Measurements from ENCODE around the gene ST3GAL4. TPM values are rescaled to one million over a fixed set of nuclear protein-coding genes. Genes with fewer than 3 reads are reported as not detected.
"Not testable (repeated sequence)": the region's sequence is repeated elsewhere in the genome, so short reads cannot be mapped to it uniquely, and the experiment has no call there.

The ST3GAL4 gene
- polyA plus RNA-seq, 1 donor, result 15.3 TPM

DNA sequence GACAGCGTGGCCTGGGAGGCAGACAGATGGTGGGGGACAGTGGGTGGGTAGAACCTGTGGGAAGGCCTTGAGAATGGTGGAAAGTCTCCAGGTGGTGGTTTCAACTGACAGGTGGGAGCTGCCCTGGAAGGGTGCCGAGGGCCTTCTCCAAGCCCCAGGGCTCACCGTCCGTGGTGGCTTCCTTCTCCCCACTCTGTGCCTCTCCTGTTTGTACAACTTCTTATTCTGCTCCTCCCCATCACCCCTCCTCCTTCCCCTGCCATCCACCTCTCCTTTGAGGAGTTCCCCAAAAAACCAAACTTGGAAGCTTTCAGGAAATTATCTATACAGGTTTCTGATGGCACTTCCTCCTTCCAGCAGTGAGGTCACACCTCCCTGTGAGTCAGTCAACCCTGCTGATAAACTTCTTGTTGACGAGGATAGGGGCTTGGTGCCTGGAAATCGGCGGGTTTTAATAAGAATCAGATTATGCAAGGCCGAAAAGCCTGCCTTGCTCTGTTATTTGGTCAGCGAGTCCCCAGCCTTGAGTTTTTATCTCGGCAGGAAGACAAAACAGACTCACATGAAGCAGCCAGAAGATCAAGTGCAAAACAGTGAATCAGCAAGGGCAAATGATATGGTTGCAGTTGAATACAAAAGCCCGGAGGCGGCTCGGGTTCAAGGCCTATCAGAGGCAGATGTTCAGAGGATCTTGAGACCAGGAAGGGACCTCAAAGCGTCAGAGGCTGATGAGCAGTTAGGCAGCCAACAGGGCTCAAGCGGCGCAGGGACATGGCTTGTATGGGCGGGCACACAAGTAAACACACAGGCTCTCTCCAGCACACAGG, 9.5 kb upstream of the ST3GAL4 start:
- DNase-seq, result no peak

DNA sequence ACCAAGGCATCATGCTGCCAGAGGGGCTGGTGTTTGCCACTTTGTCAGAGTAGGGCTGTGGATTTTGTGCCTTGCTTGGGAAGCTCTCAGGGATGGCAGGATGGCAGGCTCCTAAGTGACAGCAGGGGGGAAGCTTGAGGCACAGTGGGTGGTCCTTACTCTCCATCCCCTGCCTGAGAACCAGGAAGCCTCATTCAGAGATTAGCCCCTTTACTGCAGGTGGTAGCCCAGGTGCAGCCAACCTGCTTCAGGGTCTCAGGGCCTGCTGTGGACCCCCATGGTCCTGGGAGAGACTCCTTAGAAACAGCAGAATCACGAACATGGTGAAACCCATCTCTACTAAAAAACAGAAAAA, 8.9 kb upstream of the ST3GAL4 start:
- no peak for DNase-seq

DNA sequence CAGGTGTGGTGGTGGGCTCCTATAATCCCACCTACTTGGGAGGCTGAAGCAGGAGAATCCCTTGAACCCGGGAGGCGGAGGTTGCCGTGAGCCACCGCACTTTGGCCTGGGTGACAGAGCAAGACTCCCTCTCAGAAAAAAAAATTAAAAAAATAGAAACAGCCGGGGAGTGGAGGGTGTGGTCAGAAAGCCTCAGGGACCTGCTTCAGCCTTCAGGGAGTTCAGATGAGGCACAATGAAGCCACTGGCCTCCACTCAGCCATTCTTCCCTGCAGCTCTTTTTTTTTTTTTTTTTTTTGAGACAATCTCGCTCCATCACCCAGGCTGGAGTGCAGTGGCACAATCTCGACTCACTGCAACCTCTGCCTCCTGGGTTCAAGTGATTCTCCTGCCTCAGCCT, 8.5 kb upstream of the ST3GAL4 start:
- not testable (repeated sequence) for DNase-seq

DNA sequence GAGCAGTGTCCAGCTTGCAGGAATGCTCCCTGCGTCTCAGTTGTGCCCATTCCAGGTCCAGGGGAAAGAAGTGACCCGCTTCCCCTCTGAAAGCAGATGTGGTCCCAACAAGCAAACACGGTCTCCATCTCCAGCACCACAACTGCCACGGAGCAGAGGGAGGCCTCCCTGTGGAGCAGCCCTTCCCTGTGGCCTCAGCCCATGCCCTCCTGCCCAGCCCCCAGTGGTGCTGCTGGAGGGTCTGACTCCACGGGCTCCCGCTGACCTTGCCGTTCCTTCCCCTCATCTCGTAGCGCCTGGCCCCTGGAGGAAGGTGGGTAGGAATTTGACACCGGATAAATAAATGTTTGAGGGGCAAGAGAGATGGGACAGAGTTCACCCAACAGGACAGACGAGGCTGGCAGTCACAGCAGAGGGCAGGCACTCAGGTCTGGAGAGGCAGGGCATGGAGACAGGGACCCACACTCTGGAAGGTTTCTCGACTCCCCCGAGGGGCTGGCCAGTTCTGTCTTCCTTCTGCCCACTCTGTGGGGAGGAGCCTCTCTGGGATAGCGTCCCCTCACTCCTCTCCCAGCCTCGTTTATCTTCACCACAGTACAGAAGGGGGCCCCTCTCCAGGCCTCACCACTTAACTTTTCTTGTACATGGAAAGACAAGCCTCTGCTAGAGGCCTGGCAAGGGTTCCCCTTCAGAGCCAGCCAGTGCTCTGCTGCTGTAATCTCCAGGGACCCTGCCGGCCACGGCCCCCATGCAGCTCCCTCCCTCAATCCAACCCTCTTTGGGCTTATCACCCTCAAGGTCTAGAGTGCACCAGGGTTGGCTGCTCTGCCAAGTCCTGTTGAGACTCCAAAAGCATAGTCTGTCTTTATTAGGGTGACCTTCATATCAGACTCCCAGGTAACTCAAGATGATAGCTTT, 7.5 kb upstream of the ST3GAL4 start:
- DNase-seq, result no peak

DNA sequence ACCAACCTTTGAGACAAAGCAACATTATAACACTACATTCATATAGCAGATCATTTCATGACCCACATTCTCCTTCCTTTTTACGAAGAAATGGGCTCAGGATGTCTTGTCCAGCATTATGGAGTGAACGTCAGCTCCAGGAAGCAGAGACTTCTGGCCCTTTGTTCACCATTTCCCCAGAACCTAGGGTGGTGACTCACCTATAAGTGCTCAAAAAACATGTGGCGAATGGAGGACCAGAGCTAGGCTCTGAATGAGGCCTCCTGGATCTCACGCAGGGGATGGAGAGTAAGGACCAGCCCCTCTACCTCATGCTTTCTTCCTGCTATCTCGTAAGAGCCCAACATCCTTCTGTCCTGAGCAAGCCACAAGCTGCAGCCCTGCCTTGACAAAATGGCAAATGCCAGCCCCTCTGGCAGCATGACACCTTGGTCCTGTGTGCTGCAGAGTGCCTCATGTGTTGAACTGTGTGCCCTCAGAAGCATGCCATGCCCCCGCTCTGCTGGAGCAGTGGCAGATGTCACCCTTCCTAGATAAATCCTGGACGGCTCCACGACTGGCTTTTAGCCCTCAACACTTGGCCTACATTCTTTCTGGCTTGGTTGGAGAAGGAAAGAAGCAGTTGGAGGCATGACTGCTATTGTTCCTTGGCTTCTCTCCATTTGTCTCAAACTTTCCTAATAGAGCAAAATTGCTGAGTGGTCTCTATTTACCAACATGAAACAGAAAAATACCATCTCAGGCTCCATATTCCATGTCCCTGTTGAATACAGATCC, 6.5 kb upstream of the ST3GAL4 start:
- no peak for DNase-seq

DNA sequence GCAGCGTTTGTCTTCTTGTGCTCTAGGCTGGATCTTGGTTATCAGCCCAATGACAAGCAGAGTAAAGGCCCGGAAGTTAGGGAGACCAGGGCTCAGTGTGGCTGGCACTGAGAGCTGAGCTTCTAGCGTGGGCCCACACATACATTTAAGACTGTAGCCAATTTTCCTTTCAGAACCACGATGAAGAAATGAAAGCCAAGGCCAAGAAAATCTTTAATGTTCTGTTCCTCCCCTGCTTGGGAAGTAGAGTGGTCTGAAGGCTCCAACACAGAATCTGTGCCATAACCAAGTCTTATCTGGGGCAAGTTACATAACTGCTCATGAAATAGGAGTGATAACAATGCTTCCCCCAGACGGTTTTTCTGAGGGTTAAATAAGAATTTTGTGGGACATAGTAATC, 4.7 kb upstream of the ST3GAL4 start:
- DNase-seq, result no peak

DNA sequence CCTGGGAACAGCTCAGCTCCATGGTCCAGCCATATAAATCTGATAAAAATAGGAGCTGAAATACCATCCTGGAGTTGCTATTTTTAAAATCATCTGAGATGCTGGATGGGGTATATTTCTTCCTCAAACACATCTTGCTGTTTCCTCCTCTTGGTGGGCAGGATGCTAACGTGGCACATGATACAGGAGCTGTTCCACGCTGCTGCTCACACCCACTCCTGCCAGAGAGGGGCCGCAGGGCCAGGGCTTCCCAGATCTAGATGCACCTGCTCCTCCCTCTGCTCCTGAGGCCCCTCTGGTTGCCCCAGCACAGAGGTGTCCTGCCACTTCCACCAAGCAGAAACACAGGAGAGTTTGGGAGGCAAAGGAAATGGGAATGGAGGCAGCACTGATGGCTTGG, 3.3 kb upstream of the ST3GAL4 start:
- no peak for DNase-seq

DNA sequence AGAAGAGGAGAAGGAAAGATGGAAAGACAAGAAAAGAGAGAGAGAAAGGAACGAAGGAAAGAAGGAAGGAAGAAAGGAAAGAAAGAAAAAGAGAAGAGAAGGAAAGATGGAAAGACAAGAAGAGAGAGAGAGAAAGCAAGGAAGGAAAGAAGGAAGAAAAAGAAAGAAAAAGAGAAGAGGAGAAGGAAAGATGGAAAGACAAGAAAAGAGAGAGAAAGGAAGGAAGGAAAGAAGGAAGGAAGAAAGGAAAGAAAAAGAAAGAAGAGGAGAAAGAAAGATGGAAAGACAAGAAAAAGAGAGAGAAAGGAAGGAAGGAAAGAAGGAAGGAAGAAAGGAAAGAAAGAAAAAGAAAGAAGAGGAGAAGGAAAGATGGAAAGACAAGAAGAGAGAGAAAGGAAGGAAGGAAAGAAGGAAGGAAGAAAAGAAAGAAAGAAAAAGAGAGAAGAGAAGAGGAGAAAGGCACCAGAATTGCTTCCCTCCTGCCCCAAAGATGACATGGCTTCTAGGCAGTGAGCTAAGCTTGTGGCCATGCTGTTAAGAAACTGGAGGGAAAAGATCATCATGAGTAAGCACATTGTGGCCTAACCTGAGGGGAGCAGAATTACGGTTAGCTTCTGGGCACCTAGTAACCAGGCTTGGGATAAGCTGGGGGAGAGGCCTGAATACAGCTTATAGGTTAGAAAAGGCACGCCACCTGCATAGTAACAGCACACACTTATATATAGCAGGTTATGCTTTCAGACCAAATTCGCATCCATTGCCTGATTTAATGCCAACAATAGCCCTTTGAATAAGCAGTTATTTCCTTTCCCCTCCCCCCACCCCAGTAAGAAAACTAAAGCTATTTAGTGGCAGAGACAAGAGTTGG, 2.3 kb upstream of the ST3GAL4 start:
- no peak for DNase-seq

DNA sequence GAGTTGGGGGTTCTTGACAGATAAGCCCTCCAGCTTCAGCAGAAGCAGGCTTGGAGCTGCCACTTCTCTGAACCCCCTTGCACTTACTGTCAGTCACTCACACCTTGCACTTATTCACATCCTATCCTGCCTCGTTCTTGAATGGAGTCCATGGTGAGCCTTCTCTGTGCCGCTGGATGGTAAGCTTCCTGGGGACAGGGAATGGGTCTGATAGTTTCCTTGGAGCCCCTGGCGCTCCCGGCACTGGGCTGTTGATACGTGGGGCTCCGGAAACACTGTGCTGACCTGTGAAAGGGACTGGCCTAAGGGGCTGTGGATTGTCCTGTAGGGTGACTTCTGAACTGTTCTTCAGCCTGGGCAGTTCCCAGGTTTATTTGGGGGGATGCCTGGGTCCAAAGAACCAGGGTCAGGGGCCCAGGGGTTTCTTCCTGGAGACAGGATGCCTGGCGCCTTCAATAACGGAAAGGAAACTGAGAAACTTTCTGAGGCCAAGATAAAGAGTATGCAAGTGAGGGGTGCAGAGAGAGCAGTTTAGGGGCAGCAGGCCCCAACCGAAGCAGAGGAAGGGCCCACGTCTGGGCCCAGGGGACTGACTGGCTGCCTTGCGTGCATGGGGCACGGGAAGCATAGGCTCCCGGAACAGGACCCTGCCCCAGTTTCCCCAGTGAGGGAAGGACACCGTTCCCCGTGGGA, 709 bp upstream of the ST3GAL4 start:
- no peak for DNase-seq

DNA sequence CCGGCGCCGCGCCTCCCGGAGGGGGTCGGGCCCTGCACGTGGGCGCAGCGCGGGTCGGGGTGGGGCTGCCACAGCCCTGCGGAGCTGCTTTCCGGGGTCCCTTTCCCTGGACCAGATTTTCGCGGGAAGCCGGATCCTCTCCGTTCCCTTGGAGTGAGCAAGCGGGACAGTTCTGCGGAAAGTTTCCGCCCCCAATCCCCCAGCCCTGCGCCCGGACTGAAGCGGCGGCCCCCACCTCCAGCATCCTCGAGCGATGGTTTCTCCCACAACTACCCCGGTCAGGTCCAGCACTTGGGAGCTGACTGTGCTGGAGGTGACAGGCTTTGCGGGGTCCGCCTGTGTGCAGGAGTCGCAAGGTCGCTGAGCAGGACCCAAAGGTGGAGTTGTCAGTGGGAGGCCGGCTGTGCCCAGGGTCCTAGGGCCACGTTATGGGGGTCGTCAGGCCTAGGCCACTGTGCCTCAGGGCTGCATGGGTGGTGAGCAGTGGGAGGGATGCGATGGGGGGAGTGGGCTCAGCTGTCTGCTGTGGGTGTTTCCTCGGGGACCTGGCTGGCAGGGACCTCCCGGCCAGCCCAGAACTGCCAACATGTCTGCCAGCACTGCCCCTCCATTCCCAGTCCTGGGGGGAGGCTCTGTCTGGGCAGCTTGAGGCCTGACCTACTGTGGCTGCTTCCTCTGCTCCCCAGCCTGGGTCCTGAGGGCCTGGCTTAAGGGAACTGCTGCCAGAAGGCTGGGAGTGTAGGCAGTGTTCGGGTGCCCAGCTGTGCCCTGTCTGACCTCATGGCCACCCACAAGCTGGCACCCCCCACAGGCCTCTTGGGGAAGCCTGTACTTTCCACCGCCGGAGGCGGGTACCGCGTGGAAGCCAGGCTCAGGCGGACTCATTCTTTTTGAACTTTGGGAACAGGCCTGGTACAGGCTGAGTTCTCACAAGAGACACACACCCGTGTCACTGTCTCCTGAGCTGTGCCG, 726 bp downstream of the ST3GAL4 start:
- no peak for DNase-seq

DNA sequence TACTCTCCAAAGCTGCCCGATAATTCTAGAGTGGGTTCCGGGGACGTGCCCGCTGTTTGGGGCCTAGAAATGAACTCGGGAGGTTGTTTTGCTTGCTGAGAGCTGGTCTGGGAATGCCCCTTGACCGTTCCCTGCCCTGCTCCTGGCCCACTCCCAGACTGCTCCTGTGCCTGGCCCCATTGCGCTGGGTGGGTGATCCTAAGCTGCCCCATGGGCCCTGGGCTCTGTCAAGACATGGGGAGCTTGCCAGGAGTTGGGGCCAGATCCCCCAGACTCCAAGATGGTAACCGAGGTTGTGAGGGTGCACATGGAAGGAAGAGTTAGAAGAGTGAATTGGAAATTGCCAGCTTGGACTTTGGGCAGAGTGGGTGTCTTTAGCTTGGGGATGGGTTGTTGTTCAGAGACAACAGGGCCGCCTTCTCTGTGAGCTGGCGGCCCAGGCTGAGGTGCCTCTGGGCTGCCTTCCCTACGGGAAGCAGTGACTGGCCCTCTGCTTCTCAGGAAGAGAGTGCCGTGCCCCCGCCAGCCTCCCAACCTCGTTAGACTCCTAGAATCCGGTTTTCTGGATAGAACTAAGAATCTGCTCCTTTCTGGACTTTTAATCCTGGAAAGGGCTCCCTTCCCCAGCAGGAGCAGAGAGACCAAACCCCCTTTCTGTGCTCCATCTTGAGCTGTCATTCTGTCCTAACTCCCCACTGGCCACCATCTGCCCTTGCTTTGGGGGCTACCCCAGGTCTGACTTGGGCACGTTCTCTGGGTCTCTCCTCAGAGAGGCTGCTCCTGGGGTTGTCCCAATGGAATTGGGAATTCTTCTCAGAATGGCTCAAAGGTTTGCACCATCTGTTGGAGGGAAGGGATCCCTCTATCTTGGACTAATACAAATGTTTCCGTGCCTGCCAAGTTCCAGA, 1.8 kb downstream of the ST3GAL4 start:
- no peak for DNase-seq

DNA sequence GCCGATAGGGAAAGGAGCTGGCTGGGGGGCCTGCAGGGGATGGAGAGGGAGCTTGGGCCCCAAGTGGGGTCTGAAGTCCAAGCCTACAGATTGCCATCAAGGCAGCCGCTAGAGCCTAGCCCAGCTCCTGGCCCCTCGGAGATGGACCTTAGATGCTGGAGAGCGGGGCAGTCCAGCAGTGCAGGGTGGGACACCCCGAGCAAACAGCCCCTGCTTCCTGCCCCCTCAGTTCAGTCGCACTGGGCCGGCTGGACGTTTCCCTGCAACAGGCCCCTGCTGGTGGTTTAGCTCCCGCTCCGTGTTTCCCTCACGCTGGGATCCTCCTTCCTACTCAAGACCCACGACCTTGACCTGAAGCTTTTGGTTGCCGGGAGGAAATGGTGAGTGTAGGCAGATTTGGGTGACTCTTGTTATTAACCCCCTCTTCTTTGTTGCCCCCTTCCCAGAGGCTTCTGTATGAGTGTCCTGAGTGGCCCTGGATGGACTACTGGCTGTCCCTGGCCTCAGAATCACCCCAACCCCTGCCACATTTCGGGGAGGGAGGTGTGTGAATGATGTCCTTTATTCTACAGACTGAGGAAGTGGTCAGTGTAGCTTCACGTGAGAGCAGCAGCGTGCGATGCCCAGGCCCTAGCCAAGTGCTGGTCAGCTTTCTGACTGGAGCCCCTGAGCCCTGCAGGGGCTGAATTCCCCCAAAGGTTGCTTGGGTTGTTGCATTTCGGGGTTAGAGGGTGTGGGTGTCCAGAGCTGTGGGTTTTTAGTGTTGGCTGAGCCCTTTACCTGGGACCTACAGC, 2.7 kb downstream of the ST3GAL4 start:
- no peak for DNase-seq

DNA sequence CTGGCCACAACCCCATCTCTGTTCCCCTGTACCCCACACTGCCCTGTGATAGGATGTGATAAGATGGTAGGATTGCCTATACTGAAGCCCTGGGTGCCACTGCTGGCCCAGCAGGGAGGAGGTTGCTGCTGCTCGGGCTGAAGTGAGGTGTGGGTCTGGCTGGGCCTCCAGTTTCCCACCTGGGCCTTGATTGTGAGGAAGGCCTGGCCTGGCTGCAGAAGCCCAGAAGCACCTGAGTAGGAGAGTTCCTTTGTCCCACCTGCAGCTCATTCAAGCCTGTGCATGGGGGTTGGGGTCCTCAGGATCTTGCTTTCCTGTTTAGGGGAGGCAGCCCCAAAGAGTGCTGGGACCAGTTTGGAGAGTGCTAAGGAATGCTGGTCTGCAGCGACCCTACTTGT, 3.3 kb downstream of the ST3GAL4 start:
- DNase-seq, result no peak

DNA sequence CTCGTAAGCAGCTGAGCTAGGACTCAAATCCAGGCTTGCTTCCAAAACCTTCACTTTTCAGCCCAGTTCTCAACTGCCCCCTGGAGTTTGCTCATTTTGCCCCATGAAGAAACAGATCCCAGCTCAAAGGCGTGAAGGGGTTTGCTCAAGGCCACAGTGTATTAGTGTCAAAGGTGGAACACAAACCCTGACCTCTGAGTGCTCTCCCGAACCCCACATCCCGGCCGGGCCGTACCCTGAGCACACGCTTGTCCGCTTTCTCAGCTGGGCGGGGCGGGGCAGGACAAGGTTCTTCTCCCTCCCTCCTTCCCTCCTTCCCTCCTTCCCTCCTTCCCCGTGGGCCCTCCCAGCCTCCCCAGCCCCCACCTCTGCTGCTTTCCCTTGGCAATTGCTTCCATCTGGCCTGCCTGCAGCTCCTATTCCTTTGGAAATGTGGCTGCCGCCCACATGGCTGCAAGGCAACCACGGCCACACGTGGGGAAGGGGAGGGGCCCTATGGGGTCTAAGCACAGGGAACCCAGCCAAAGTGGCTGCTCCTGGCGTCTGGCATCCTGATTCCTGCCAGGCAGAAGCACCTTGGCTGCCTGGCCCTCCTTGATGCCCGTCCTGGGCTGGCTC, 4.1 kb downstream of the ST3GAL4 start:
- no peak for DNase-seq

DNA sequence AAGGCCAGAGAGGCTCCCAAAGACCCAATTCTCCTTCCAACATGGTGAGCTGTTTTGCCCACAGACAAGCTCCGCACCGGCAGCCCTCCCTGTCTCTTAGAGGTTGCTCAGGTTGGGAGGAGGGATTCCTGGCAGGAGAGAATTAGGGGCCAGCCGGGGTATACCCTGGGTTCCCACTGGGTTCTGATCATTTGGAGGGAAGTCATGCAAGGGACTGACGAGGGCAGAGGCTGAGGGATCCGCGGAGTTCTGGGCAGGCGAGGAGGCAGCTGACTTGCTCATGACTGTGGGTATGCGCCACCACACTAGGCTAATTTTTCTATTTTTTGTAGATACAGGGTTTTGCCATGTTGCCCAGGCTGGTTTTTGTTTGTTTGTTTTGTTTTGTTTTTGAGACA, 4.6 kb downstream of the ST3GAL4 start:
- DNase-seq, result no peak

DNA sequence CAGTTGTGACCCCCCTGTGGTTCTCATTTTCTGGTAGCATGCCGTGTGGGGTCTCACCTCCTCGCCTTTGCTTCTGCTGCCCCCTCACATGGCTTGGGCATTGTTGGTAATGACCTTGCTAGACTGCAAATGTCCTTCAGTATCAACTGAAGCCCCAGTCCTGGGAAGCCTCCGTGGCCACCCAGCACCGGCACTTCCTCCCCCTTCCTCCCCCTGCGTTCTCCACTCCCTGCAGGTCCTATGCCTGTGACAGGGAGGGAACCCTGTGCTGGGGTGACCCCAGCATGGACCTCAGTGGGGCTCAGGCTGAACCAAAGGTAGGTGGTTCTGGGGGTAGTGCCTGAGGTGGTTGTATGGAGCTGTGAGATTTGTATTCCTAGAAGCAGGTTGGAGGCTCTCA, 5.9 kb downstream of the ST3GAL4 start:
- no peak for DNase-seq

Data from left kidney (tissue), 2 donors.